ELR (cell line): ENCODE data around the gene CRY1.
A peak's percentile ranks its signal among the peaks of the same experiment; 100 is the strongest.
"Not testable (repeated sequence)": the region's sequence is repeated elsewhere in the genome, so short reads cannot be mapped to it uniquely, and the experiment has no call there.

Source experiments
- DNase-seq: peaks from one replicate; pipeline ENCODE4 v3.0.0-alpha.2; 2015; ENCODE audit warnings: low read depth

CRY1 gene

DNA sequence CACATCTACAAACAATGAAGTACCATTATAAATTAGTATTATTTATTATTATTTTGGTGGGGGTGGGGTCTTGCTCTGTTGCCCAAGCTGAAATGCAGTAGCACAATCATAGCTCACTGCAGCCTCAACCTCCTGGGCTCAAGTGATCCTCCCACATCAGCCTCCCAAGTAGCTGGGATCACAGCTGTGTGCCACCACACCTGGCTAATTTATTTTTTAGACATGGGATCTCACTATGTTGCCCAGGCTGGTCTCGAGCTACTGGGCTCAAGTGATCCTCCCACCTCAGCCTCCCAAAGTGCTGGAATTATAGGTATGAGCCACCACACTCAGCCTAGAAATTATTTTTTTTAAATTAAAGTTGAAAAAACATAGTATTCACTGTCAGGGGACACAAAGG lies 15.0 kb upstream of the CRY1 start:
- not testable (repeated sequence) for DNase-seq

GRCh38 chr12:107107381-107107780 lies 14.0 kb upstream of the CRY1 start:
- no peak for DNase-seq

DNA sequence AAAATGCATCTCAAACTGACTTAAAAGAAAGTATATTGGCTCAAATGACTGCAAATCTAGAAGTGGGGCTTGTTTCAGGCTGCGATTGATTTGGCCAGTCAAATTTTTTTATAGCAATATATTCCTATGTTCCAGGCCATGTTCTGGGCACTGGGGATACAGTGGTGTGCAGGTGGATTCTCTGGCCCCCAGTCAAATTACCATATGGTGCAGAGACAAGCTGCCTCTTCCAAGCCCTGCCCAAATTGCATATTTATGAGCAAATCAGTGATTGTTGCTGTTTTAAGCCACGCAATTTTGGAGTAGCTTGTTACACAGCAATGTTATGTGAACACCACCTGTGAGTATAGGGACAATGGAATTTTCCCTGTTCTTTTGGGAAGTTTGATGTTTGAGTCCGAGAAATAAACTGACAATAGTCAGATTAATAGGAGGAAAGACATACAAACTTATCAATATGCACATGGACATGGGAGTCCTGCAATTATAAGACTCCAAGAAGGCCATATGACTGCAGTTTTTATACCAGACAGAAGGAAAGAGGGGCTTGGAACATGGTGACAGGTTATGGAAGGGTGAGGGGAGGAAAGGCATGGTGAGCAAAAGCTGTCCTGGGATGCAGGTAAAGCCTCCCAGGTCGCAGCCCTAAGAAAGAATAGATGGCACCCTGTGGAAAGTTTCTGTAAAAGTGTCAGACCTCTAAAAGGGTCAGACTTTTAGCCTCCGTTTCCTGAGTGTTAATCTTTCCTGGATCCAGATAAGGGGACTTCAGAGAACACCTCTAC lies 13.1 kb upstream of the CRY1 start:
- DNase-seq = no peak

GRCh38 chr12:107105410-107105703 lies 12.0 kb upstream of the CRY1 start:
- DNase-seq = no peak

- DNase-seq = no peak
Observed at GRCh38 chr12:107103516-107103915, 10.2 kb upstream of the CRY1 start.

GRCh38 chr12:107103097-107103496 lies 9.7 kb upstream of the CRY1 start:
- DNase-seq = no peak

- no peak for DNase-seq
Observed at GRCh38 chr12:107102294-107102693, 8.9 kb upstream of the CRY1 start.

GRCh38 chr12:107101651-107102050 lies 8.3 kb upstream of the CRY1 start:
- DNase-seq = no peak

DNA sequence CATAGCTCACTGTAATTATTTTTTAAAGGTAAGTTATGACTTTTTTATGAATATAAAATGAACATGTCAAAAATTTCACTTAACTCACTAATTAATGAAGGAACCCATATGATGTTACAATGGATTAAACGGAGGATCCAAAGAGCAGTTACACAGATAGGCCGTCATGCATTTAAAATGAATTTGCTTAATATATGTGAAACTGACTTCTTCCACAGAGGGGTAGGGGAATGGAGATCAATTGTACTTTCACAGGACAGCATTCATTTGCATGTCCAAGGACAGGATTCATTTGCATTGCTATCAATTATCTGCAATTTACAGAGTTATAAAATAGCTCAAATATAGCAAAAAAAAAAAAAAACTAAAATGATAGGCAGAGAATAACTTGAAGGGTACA lies 6.6 kb upstream of the CRY1 start:
- DNase-seq = no peak

- DNase-seq = no peak
Observed at GRCh38 chr12:107096571-107096970, 3.2 kb upstream of the CRY1 start.

GRCh38 chr12:107094183-107094448 lies 767 bp upstream of the CRY1 start:
- DNase-seq = peak; percentile 80

DNA sequence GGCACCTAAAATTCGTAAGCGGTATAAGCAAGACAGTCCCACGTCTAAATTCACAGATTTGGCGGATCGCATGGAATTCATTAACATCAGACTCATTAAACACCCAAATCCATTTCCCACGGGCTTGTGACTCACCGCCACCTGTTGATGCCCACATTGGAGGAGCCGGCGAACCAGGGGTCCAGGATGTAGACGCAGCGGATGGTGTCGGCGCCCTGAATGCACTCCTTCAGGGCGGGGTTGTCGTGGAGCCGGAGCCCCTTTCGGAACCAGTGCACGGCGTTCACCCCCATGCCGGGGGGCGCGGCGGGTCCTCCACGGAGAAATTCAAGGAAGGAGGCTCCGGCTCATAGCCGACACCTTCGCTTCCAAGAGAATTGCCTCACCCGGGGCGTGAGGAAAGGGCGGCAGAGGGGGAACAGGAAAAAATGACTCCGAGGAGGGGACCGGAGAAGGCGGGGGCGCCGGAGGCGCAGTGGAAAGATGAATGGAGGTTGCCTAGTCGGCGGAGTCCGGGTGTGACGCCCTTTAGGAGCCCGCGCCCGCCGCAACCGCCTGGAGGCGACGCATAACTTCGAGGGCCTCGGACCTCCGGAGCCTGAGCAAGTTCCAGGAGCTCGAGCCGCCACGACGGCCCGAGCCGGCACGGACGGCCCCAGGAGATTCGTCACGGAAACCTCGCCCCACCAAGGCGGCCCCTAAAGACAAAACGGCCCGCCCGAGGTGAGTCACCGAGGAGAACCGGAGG lies 506 bp downstream of the CRY1 start:
- DNase-seq = peak; percentile 74

DNA sequence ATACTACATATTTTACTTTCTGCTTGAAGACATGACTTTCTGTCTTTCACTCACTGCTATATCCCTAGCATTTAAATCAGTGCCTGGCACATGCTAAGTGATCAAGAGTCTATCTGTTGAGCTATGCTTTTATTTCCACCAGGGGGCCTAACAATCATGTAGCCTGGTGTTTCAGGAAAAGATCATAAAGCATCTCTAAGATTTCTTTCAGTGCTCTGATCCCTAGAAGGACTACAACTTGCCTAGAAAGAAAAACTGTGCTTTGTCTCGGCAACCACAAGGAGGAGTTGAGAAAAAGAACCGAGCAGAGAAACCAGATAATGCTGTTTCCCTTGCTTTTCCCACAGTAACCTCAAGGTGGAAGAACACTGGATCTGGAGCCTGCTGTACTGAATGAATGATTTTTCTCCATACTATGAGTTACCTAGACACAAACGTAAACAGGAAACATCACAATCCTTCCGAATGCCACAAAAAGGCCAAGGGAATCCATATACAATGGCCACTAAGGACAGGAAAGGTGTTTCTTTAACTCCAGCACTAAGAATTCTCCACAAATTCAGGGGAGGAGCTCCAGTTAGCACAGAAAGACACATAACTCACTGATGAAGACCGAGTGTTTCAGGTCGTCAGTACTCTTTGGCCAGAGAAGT lies 1.2 kb downstream of the CRY1 start:
- DNase-seq = peak; percentile 97

DNA sequence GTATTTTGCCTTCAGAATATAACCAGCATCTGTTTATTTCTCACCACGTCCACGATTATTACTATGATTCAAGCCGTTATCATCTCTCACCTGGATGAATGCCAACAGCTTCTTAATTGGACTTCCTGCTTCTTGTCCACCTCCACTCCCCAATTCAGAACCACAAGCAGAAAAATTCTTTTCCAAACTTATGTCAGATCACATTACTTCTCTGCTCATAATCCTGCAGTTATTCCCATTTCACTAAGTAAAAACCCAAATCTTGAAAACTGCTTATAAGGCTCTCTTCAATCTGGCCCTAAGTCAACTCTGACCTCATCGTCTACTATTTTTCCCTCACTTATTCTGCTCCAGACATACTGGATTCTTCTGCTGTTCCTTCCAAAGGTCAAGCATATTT lies 2.0 kb downstream of the CRY1 start:
- peak; percentile 75 for DNase-seq

- no peak for DNase-seq
Observed at GRCh38 chr12:107090711-107091110, 2.6 kb downstream of the CRY1 start.

- no peak for DNase-seq
Observed at GRCh38 chr12:107088912-107089311, 4.4 kb downstream of the CRY1 start.

- DNase-seq = no peak
Observed at GRCh38 chr12:107086314-107086713, 7.0 kb downstream of the CRY1 start.

DNA sequence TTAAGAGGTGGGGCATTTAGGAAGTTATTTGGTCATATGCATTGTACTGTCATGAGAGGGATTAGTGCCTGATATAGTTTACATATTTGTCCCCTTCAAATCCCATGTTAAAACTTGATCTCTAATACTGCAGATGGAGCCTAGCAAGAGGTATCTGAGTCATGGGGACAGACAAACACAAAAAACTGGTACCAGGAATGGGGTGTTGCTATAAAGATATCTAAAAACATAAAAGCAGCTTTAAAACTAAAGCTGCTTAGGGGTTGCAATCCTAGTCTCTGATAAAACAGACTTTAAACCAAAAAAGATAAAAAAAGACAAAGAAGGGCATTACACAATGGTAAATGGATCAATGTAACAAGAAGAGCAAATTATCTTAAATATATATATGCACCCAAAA lies 11.6 kb downstream of the CRY1 start:
- no peak for DNase-seq

DNA sequence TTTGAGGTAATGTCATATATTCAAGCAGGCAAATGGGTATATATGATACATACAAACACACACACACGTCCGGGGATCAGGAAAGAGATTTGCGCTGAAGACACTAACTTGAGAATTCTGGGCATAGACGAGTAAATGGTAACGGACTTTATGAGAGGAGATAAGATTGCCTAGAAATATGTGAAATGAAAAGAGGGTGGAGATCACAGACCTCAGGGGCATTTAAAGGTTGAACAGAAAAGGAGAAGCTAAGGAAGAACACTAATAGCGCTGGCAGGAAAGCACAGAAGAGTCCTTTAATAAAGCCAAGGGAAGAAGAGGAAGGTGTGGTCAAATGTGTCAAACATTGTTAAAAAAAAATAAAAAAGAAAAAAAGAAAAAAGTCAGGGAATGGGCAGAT lies 13.1 kb downstream of the CRY1 start:
- DNase-seq = no peak

- DNase-seq = peak; percentile 65
Observed at GRCh38 chr12:107079172-107080011, 14.0 kb downstream of the CRY1 start.

- DNase-seq = peak; percentile 8
Observed at GRCh38 chr12:107073266-107073665, 20.1 kb downstream of the CRY1 start.

DNA sequence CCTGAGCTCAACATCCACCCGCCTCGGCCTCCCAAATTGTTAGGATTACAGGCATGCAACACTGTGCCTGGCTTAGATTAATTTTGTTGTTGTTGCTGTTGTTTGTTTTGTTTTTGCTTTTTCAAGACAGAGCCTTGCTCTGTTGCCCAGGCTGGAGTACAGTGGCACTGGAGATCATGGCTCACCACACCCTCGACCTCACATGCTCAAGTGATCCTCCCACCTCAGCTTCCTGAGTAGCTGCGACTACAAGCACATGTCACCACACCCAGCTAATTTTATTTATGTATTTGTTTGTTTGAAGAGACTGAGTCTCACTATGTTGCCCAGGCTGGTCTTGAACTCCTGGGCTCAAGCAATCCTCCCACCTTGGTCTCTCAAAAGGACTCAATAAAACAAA lies 26.7 kb downstream of the CRY1 start:
- no peak for DNase-seq

DNA sequence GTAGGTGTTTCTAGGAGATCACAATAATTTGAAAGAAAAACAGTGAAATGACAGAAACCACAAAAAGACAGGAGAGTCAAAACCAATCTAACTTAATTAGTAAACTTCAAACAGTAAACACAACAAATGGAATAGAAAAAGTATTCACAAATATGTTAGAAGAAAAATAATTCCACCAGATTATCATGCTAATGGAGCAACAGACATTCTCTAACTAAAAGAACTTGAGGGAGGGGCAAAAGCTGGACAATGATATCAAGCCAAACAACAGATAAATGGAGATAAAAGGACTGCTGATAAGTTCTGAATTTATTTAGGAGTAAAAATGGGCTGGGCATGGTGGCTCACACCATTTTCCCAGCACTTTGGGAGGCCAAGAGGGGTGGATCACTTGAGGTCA lies 28.7 kb downstream of the CRY1 start:
- DNase-seq = no peak
